ENCODE data around the gene IRF1.
"Not testable (repeated sequence)": the region's sequence is repeated elsewhere in the genome, so short reads cannot be mapped to it uniquely, and the experiment has no call there.

The IRF1 gene

GRCh38 chr5:132459031-132459982 lies 31.3 kb downstream of the IRF1 start:
- FAIRE-seq = no peak

GRCh38 chr5:132458651-132459030 lies 31.9 kb downstream of the IRF1 start:
- no peak for FAIRE-seq

GRCh38 chr5:132458226-132458560 lies 32.4 kb downstream of the IRF1 start:
- no peak for FAIRE-seq

GRCh38 chr5:132457371-132458225 lies 33.0 kb downstream of the IRF1 start:
- no peak for FAIRE-seq

DNA sequence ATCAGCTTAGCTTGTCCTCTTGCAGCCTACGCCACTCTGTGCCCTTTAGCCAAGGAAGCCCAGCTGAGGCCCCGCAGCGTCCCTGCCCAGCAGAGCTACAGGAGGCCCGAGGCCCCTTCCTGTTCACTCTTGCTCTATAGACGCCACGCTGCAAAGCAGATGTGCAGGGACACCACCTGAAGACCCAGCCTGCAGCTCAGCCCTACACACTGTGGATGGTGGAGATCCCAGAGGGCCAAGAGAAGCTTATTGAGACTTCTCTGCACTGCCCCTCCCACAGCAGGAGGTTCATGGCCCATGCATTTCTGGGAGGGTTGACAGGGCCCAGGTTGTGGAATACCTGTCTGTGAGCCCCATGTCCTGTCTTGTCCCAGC lies 33.6 kb downstream of the IRF1 start:
- no peak for FAIRE-seq

GRCh38 chr5:132456296-132456986 lies 34.1 kb downstream of the IRF1 start:
- FAIRE-seq = no peak

- FAIRE-seq = no peak
Measured at GRCh38 chr5:132455614-132456115, 34.9 kb downstream of the IRF1 start.

DNA sequence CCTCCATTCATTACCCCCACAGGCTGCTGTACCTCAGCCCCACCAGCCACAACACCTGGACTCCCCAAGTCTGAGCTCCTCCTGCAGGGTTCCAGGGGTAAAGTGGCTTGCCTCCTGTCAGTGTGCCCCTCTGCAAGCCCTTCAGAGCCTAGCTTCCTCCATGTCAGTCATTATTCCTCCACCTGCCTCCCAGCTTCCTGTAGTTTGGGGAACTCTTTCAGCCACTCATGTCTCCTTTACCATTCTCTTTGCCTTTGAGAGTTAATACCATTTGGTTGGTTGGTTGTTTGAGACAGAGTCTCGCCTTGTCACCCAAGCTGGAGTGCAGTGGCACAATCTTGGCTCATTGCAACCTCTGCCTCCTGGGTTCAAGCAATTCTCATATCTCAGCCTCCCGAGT lies 36.2 kb downstream of the IRF1 start:
- no peak for FAIRE-seq

DNA sequence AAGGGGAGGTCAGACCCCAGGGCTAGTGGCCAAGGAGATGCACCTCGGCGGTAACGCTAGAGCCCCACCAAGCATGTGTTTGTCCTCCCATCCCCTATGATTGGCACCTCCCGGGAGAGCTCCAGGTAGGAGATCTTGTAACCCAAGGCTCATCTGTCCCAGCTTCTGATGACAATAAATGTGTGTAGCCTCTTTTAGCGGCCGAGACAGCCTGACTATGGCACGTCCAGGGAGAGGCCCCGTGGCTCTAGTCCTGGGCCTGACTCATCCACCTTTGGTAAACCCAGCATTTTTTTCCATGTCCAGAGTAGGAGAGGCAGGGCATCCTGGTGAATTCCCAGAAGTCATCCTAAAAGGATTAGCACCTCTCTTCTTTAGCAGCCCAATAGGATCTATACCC lies 39.2 kb downstream of the IRF1 start:
- no peak for FAIRE-seq

- no peak for FAIRE-seq
Measured at GRCh38 chr5:132449060-132449459, 41.5 kb downstream of the IRF1 start.

DNA sequence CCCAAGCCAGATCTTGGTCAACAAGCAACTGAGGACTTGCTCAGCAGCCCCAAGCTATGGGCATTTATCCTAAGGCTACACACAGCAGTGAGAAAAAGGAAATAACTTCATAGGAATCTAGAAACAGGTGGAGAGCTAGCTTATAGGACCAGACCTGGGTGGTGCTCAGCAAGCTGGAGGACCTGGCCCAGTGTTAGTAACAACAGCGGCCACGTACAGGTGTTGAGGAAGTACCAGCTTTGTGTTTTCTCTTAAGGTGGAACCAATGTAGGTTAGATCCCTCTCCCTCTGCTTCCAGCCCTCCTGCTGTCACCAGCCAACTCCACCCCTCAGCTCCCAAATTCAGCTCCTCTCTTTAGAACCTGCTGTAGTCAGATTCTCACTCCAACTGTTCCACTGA lies 43.4 kb downstream of the IRF1 start:
- FAIRE-seq = no peak

- no peak for FAIRE-seq
Measured at GRCh38 chr5:132446621-132447020, 44.0 kb downstream of the IRF1 start.

GRCh38 chr5:132445930-132446329 lies 44.6 kb downstream of the IRF1 start:
- no peak for FAIRE-seq

DNA sequence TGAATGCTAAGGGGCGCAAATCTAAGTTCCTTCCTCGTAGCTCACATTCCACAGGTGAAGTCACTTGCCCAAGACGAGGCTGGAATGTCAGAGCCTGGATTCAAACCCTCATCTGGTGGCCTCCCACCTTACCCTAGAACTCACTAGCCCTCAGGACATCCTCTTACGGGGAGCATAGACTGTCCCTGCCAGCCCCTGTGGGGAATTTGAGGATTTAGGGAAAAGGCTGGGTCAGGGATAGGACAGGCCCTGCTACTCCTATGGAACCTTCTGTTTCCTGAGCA lies 45.0 kb downstream of the IRF1 start:
- no peak for FAIRE-seq

DNA sequence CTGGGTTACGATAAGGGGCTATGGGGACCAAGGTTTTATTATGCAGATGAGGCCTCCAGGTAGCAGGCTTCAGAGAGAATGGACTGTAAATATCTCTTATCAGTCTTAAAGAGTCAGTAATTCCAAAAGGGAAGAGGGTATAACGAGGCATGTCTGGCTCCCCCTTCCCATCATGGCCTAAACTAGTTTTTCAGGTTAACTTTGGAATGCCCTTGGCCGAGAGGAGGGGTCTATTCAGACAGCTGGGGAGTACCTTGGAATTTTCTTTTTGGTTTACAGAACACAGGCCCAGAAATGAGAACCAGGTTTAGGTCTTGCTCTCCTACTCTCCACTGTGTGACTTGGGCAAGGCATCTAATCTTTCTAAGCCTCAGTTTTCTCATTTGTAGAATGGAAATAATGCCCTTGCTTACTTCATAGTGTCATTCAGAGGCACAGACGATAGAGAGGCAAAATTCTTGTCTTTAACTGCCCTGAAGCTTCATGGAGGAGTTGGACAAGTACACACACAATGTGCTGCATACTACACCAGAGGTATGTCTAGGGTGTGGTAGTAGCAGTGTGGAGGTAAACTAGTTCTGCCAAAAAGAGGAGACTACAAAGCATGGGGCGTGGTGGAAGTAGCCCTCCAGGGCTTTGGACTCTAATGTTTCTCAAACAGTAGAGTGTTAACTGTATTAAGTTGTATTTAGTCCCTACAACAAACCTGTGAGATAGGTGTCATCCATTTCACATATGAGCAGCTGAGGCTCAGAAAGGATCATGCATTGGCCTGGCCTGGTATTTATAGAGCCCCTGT lies 45.5 kb downstream of the IRF1 start:
- no peak for FAIRE-seq

DNA sequence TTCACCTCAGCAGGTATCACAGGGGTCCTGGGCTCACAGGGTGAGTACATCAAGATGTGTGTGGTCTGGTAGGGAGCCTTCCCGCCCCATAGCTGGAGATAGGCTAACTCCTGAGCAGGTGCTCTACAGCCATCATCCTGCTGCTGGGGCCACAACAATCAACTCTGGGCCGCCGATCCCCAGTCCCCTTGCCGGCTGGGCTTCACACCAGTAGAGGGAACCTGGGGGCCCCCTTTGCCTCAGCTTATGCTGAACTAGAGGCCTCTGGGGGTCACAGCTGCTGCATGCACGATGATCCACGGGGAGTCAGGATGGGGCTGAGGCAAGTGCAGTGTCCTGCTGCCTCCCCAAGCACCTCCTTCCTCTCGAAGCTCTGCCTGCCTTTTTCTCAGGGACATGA lies 46.5 kb downstream of the IRF1 start:
- no peak for FAIRE-seq

DNA sequence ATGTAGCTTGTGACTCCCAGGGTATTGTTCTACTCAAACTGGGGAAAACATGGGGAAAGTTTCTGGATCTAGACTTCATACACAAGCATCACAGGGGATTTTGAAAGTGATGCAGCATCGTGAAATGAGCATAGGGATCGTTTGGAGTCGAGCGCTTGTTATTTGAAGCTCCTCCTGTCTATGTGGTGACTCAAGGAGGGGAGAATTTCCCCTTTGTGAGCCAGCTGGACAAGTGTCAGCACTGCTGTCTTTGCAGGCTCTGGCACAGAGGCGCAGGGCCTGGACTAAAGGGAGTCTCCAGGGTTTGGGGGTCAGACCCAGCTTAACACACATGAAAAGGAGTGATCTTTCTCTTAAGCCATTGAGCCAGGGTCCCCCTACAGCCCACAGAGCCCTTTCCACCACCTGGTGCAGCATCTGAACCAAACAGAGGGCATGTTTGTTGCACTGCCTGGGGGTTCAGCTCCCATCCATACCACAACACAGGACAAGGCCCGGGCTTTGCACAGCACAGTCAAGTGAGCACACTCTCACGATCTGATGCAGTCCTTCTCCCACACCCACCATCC lies 51.0 kb downstream of the IRF1 start:
- FAIRE-seq = no peak

DNA sequence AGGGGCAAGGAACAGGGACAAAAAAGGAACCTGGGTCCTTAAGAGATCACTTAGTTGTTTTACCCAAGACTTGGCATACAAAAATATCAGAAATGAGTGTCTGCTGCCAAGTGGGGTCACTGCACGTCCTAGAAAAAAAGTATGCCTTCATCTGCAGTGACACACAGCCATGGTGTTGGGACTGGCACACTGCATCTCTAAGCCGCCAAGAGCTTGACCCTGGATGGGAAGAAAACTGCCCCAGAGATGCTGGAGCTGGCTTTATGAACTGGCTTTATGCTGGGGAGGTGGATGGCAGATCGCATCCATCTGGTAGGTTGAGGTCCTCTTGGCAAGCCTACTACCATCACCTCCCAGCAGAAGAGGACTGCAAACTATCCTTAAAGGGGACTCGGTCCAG lies 51.7 kb downstream of the IRF1 start:
- no peak for FAIRE-seq

GRCh38 chr5:132438267-132438645 lies 52.3 kb downstream of the IRF1 start:
- FAIRE-seq = not testable (repeated sequence)

GRCh38 chr5:132437604-132438266 lies 52.8 kb downstream of the IRF1 start:
- FAIRE-seq = no peak

DNA sequence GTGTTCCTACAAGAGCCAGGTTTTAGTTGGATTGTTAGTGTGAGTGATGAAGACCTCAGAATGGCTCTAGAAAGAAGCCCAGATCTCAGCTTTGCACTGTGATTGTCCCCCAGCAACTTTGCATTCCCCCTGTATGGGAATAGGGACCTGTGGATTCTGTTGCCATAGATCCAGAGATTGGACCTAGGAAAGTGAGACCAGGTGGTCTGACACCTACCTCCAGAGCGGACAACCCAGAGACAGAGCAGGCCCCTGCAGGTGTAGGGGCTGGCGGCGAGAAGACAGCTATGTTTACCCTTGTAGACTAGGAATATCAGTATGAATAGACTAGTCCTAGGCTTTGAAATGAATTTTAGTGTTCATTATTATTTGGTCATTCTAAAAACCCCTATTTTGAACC lies 53.6 kb downstream of the IRF1 start:
- no peak for FAIRE-seq

DNA sequence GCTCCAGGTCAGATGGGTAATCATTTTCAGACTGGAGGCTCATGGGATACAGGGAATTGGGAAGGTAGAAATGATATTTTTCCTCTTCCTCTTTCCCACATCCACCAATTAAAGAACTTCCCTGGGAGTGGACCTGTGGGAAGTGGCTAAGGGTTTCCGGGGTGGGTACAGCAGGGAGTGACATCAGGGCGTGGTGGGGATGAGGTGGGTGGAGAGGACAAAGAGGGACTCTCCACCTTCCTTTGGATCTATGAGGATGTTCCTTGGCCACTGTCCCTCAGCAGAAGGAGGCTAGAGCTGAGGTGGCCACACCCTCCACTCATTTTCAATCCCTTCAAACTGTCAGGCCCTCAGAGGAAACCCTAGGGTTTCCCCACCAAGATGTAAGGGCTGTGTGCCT lies 54.7 kb downstream of the IRF1 start:
- FAIRE-seq = no peak
